HG03045 (cell line): Measurements from ENCODE around the gene C12orf56.
"Not testable (repeated sequence)": the region's sequence is repeated elsewhere in the genome, so short reads cannot be mapped to it uniquely, and the experiment has no call there.

Source experiments
- ATAC-seq: cut with Tn5 transposase; IDR thresholded peaks from one replicate; pipeline ENCODE4 v1.9.1; 2021; ENCODE audit warnings: mild to moderate bottlenecking, moderate library complexity; ENCODE audit not compliant: unreplicated experiment

The C12orf56 gene

GRCh38 chr12:64318605-64319004, 72.0 kb downstream of the C12orf56 start:
- ATAC-seq: no peak

- no peak for ATAC-seq
These were observed 78.7 kb downstream of the C12orf56 start for GRCh38 chr12:64311877-64312276.

GRCh38 chr12:64304571-64304970, 86.0 kb downstream of the C12orf56 start:
- ATAC-seq: no peak

GRCh38 chr12:64299628-64300027, 90.9 kb downstream of the C12orf56 start:
- ATAC-seq: no peak

GRCh38 chr12:64296301-64296700, 94.3 kb downstream of the C12orf56 start:
- ATAC-seq: no peak

- no peak for ATAC-seq
These were observed 96.7 kb downstream of the C12orf56 start for GRCh38 chr12:64293654-64294364.

- ATAC-seq: not testable (repeated sequence)
These were observed 97.4 kb downstream of the C12orf56 start for GRCh38 chr12:64293174-64293573.

- no peak for ATAC-seq
These were observed 104.0 kb downstream of the C12orf56 start for GRCh38 chr12:64286521-64286920.

- ATAC-seq: no peak
These were observed 106.3 kb downstream of the C12orf56 start for GRCh38 chr12:64284256-64284655.

GRCh38 chr12:64278421-64278820, 112.1 kb downstream of the C12orf56 start:
- no peak for ATAC-seq

- no peak for ATAC-seq
These were observed 116.8 kb downstream of the C12orf56 start for GRCh38 chr12:64273527-64274403.

- ATAC-seq: no peak
These were observed 120.1 kb downstream of the C12orf56 start for GRCh38 chr12:64270411-64270810.

- no peak for ATAC-seq
These were observed 121.4 kb downstream of the C12orf56 start for GRCh38 chr12:64269161-64269560.

GRCh38 chr12:64268409-64268808, 122.1 kb downstream of the C12orf56 start:
- ATAC-seq: no peak

GRCh38 chr12:64265839-64266238, 124.7 kb downstream of the C12orf56 start:
- ATAC-seq: no peak

- ATAC-seq: no peak
These were observed 128.7 kb downstream of the C12orf56 start for GRCh38 chr12:64261813-64262212.

- ATAC-seq: no peak
These were observed 132.0 kb downstream of the C12orf56 start for GRCh38 chr12:64258576-64258975.

GRCh38 chr12:64256166-64256800, 134.3 kb downstream of the C12orf56 start:
- no peak for ATAC-seq

- no peak for ATAC-seq
These were observed 135.3 kb downstream of the C12orf56 start for GRCh38 chr12:64255249-64255648.

GRCh38 chr12:64253356-64253755, 137.2 kb downstream of the C12orf56 start:
- no peak for ATAC-seq

GRCh38 chr12:64252681-64253080, 137.9 kb downstream of the C12orf56 start:
- no peak for ATAC-seq

- no peak for ATAC-seq
These were observed 146.7 kb downstream of the C12orf56 start for GRCh38 chr12:64243809-64244208.
